Stomach (tissue), 9 donors: ENCODE results near the gene ITPKB. TPM values are rescaled to one million over a fixed set of nuclear protein-coding genes. Genes with fewer than 3 reads are reported as not detected.

Source experiments
- DNase-seq, 2 donors: peaks; one replicate each; pipeline versions ENCODE4 v3.0.0 to v3.0.0-alpha.2; 2013 to 2019
- H3K27ac ChIP-seq, 5 donors: fragments of 200-600 bp in 4 of 5; sonication (generic) in 4 of 5; one replicate each; pipeline ENCODE4 v1.5.1; 2013 to 2019; ENCODE audit warnings: mild to moderate bottlenecking in 1 of 5, moderate library complexity in 1 of 5
- H3K27me3 ChIP-seq, 3 donors: fragments of 200-600 bp; sonication (generic); one replicate each; pipeline ENCODE4 v1.5.1; 2017 to 2019; ENCODE audit warnings: mixed run types in 1 of 3
- H3K36me3 ChIP-seq, 4 donors: fragments of 200-600 bp; sonication (generic); 1 replicate in 3 of 4; 2 replicates in 1 of 4; pipeline ENCODE4 v1.5.1; 2016 to 2019
- H3K4me1 ChIP-seq, 4 donors: fragments of 200-600 bp; sonication (generic); one replicate each; pipeline ENCODE4 v1.5.1; 2016 to 2019
- H3K4me3 ChIP-seq, 4 donors: fragments of 200-600 bp; sonication (generic) in 3 of 4; one replicate each; pipeline ENCODE4 v1.5.1; 2016 to 2019; ENCODE audit warnings: mild to moderate bottlenecking in 1 of 4
- H3K9me3 ChIP-seq, 4 donors: fragments of 200-600 bp; sonication (generic); one replicate each; pipeline ENCODE4 v1.5.1; 2016 to 2019
- EP300 ChIP-seq: sonication (generic); formaldehyde crosslinking; IDR thresholded peaks from one replicate; pipeline ENCODE4 v1.6.1; 2017; ENCODE audit warnings: antibody characterized with exemption
- POLR2A ChIP-seq, 4 donors: fragments of 450-650 bp; IDR thresholded peaks; one replicate each; pipeline ENCODE4 v1.6.1; 2016; ENCODE audit warnings: antibody characterized with exemption in 4 of 4, control low read depth in 2 of 4, mild to moderate bottlenecking in 1 of 4, moderate library complexity in 1 of 4
- POLR2AphosphoS5 ChIP-seq, 3 donors: sonication (generic); formaldehyde crosslinking; IDR thresholded peaks; one replicate each; pipeline ENCODE4 v1.6.1; 2016; ENCODE audit warnings: antibody characterized with exemption in 3 of 3
- WGBS, 5 donors: extraction: QIAGEN DNeasy Blood & Tissue Kit in 3 of 5; methylation state at CpG; one replicate each; pipeline versions ENCODE4 v1.1.5 to v1.1.7; 2013 to 2018; 5-methylcytosine and 5-hydroxymethylcytosine counted together
- intact Hi-C: fragments of 100-400 bp; cut with DNase I; formaldehyde crosslinking; loops from one replicate; pipeline ENCODE4 v1.15.1; 2023; ENCODE audit warnings: low total_unique reads
- polyA plus RNA-seq, 3 donors: library from polyadenylated mRNA; stranded (reverse); fragments of 200-250 nt; gene quantifications; one replicate each; pipeline ENCODE4 v1.2.3, GENCODE V29; 2013
- total RNA-seq, 5 donors: library from RNA; depleted of rRNA; stranded (reverse); fragments of >200 nt; gene quantifications; one replicate each; pipeline versions ENCODE4 v1.1.0 to v1.2.3, GENCODE V29; 2014 to 2016
- TF ChIP-seq, protein P1 (sequence below), 7 experiments: fragments of 450-650 bp in 4 of 7; fragments of 200-600 bp in 3 of 7; sonication (generic) in 3 of 7; IDR thresholded peaks; one replicate each; pipeline ENCODE4 v1.5.1; 2016 to 2019; ENCODE audit warnings: antibody characterized with exemption in 7 of 7, control low read depth in 2 of 7, mild to moderate bottlenecking in 1 of 7
- donor health status: healthy with polysubstance abuse.
- donor health status: Bipolar disorder and iron deficiency.
- donor health status: healthy.

ITPKB gene
- total and polyA plus RNA-seq, 8 donors: 3.8 to 38.8 (median 19.1) TPM

DNA sequence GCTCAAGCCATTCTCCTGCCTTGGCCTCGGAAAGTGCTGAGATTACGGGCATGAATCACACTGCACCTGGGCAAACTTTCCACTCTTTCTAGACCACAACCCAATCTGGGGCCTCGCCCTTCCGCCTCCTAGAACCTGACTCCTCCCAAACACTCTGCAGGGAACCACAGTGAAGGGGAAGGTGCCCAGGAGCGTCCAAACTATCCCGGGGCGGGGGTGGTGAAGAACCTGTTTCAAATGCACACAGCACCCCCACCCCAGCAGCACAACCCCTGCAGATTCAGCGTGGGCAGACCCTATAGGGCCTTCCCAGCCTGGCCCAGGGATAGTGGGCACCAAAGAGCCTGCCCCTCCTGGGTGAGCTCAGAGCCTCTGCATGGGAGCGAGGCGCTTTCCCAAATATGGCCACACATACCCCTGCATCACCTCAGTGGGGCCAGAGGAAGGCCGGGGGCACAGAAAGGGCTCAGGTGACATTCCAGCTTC is 103.6 kb downstream of the ITPKB start:
- H3K4me1 ChIP-seq: peaks cover 30 to 72% (median 43%) of the 10 kb centered on the region in 4 donors
- TF ChIP-seq POLR2AphosphoS5 (IDR thresholded peaks at IDR 0.05): peak in 1 of 3 donors; percentile 43
- TF ChIP-seq, protein P1, sequence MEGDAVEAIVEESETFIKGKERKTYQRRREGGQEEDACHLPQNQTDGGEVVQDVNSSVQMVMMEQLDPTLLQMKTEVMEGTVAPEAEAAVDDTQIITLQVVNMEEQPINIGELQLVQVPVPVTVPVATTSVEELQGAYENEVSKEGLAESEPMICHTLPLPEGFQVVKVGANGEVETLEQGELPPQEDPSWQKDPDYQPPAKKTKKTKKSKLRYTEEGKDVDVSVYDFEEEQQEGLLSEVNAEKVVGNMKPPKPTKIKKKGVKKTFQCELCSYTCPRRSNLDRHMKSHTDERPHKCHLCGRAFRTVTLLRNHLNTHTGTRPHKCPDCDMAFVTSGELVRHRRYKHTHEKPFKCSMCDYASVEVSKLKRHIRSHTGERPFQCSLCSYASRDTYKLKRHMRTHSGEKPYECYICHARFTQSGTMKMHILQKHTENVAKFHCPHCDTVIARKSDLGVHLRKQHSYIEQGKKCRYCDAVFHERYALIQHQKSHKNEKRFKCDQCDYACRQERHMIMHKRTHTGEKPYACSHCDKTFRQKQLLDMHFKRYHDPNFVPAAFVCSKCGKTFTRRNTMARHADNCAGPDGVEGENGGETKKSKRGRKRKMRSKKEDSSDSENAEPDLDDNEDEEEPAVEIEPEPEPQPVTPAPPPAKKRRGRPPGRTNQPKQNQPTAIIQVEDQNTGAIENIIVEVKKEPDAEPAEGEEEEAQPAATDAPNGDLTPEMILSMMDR (IDR thresholded peaks at IDR 0.05): no peak
- H3K27ac ChIP-seq: peak overlapping the region in 4 of 5 donors; percentile 62 to 85 (median 68)
- no peak overlapping the region for H3K4me3 ChIP-seq
- peak; percentile 59 for DNase-seq
- no peaks in the 10 kb centered on the region for H3K27me3 ChIP-seq
- no peaks in the 10 kb centered on the region for H3K9me3 ChIP-seq
- WGBS, 5 donors: 47 to 67% (median 61%) methylated on average over 11 of the region's 11 CpGs
- intact Hi-C loops: no loop called here
- peaks cover 16 to 60% (median 56%) of the 10 kb centered on the region in 4 donors for H3K36me3 ChIP-seq

GRCh38 chr1:226634611-226635246 is 104.4 kb downstream of the ITPKB start:
- 84 to 91% (median 87%) methylated on average over 16 to 22 of the region's 22 CpGs for WGBS, 5 donors
- DNase-seq: no peak
- Histone ChIP-seq H3K4me3 (no peak overlapping the region), H3K27ac (peak overlapping the region; percentile 32 to 85 (median 63)), H3K9me3 (no peaks in the 10 kb centered on the region), H3K27me3 (no peaks in the 10 kb centered on the region), H3K36me3 (peaks cover 10 to 57% (median 48%) of the 10 kb centered on the region in 4 donors), H3K4me1 (peaks cover 30 to 68% (median 43%) of the 10 kb centered on the region in 4 donors)
- TF ChIP-seq POLR2A (IDR thresholded peaks at IDR 0.05): no peak
- TF ChIP-seq POLR2AphosphoS5 (IDR thresholded peaks at IDR 0.05): no peak
- intact Hi-C loops: loop anchor here (5.0 kb wide), 1 partner anchor 193 kb away; no protein-coding TSS in a partner anchor

GRCh38 chr1:226634166-226634588 is 104.9 kb downstream of the ITPKB start:
- peaks cover 5 to 52% (median 43%) of the 10 kb centered on the region in 4 donors for H3K36me3 ChIP-seq
- peak overlapping the region in 4 of 5 donors; percentile 62 to 85 (median 68) for H3K27ac ChIP-seq
- intact Hi-C loops: loop anchor here (5.0 kb wide), 1 partner anchor 193 kb away; no protein-coding TSS in a partner anchor
- TF ChIP-seq, protein P1 (IDR thresholded peaks at IDR 0.05): peak in 5 of 7 experiments; percentile 79 to 95 (median 89)
- TF ChIP-seq POLR2AphosphoS5 (IDR thresholded peaks at IDR 0.05): no peak
- no peak overlapping the region for H3K4me3 ChIP-seq
- no peaks in the 10 kb centered on the region for H3K9me3 ChIP-seq
- H3K27me3 ChIP-seq: no peaks in the 10 kb centered on the region
- WGBS, 5 donors: 2 to 8% (median 4%) methylated on average over 4 to 6 of the region's 6 CpGs
- DNase-seq: peak; percentile 86 to 92
- peaks cover 30 to 70% (median 43%) of the 10 kb centered on the region in 4 donors for H3K4me1 ChIP-seq

DNA sequence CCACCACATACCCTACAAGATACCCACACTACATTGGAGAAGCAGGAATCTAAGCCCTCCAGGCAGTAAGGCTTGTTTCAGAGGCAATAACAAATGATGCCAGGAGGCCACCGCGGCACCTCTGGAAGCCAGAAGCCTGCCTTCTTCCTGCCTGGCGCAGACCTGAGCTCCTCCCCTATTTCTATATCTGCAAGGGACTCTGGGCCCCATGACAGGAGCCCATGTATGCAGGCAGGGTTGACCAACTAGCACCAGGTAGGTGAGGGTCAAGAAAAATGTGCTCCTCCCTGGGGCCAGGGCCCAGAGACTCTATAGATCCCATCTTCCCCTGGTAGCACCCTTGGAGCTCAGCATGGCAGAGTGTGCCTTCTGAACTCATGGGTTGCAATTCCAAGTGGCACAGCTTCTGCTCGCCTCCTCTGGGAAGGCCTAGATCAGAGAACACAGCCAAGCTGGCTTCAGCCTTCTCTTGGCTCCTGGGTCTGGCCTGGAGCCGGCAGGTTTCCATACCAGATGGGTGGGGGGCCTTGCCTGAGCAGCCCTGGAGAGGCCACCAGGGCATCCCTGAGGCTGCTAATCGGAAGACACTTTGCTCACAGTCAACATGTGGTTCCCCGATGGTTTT is 105.4 kb downstream of the ITPKB start:
- 31 to 47% (median 39%) methylated on average over 6 to 7 of the region's 7 CpGs for WGBS, 5 donors
- Histone ChIP-seq H3K4me1 (peaks cover 30 to 73% (median 43%) of the 10 kb centered on the region in 4 donors), H3K36me3 (peaks cover 2 to 47% (median 38%) of the 10 kb centered on the region in 4 donors), H3K4me3 (no peak overlapping the region), H3K27ac (peak overlapping the region in 4 of 5 donors; percentile 62 to 85 (median 68)), H3K9me3 (no peaks in the 10 kb centered on the region), H3K27me3 (no peaks in the 10 kb centered on the region)
- intact Hi-C loops: loop anchor here (5.0 kb wide), 1 partner anchor 194 kb away; no protein-coding TSS in a partner anchor
- no peak for DNase-seq
- TF ChIP-seq, protein P1 (IDR thresholded peaks at IDR 0.05): no peak
- TF ChIP-seq POLR2AphosphoS5 (IDR thresholded peaks at IDR 0.05) (no peak), EP300 (no peak), POLR2A (IDR thresholded peaks at IDR 0.05) (no peak)
